Measurements from ENCODE around the gene TEX36. TPM values are rescaled to one million over a fixed set of nuclear protein-coding genes. Genes with fewer than 3 reads are reported as not detected.

The TEX36 gene
- total and polyA plus RNA-seq, 2 of the 13 experiments (the other 11 are each of a cell fraction or from before 2014, with no cell fraction given) = not detected

DNA sequence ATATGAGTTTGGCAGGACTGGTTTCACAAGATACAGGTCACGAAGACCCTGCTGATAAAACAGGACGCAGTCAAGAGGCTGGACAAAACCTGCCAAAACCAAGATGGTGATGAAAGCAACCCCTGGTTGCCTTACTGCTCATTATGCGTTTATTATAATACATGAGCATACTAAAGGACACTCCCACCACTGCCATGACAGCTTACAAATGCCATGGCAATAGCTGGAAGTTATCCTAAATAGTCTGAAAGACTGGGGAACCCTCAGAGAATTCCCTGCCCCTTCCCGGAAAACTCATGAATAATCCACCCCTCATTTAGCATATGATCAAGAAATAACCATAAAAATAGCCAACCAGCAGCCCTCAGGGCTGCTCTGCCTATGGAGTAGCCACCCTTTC is 73.1 kb downstream of the TEX36 start:
- H3K27me3 ChIP-seq (ENCODE audit: control insufficient read depth in 1 of 2, insufficient read depth in 2 of 2, low read length in 2 of 2) = peaks cover 0 to 12% of the 10 kb centered on the region in 2 experiments; a peak in 3 of 5 replicates
- no peaks in the 10 kb centered on the region for H3K4me1 ChIP-seq (ENCODE audit: insufficient read depth, low read length)
- H3K79me2 ChIP-seq (ENCODE audit: insufficient read depth, low read length) = no peaks in the 10 kb centered on the region
- intact Hi-C loops (cut with micrococcal nuclease; ENCODE audit: unreplicated experiment) = no loop called here
- no peak overlapping the region for H3K27ac ChIP-seq (ENCODE audit: extremely low read length, insufficient read depth, low read length)
- no peak overlapping the region for H3K4me2 ChIP-seq (ENCODE audit: low read depth, low read length)
- no TSS peak for BruUV-seq (replicated peaks)
- H3K36me3 ChIP-seq (replicated peaks in 1 of 2; ENCODE audit: control insufficient read depth in 1 of 2, insufficient read depth in 2 of 2, low read length in 2 of 2) = no peaks in the 10 kb centered on the region
- DNase-seq (ENCODE audit: low spot score) (no peak), ATAC-seq (no peak), FAIRE-seq (no peak)
- no peak overlapping the region for H3K9ac ChIP-seq (ENCODE audit: insufficient read depth, low read depth, low read length)
- TF ChIP-seq, protein P1, sequence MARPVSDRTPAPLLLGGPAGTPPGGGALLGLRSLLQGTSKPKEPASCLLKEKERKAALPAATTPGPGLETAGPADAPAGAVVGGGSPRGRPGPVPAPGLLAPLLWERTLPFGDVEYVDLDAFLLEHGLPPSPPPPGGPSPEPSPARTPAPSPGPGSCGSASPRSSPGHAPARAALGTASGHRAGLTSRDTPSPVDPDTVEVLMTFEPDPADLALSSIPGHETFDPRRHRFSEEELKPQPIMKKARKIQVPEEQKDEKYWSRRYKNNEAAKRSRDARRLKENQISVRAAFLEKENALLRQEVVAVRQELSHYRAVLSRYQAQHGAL (CRISPR knock-in tag; IDR thresholded peaks at IDR 0.05; ENCODE audit: not compliant biosample characterization) = no peak
- no peak for TF ChIP-seq HNRNPUL1 (IDR thresholded peaks at IDR 0.05; ENCODE audit: low read depth, low read length)
- no peak for TF ChIP-seq ARNTL (CRISPR knock-in tag; IDR thresholded peaks at IDR 0.05)
- TF ChIP-seq ZNF75D (CRISPR knock-in tag; IDR thresholded peaks at IDR 0.05; ENCODE audit: borderline replicate concordance) = no peak
- TF ChIP-seq KAT2B (IDR thresholded peaks at IDR 0.05; ENCODE audit: borderline replicate concordance, low read depth, low read length) = no peak
- POLR2A ChIA-PET = no interaction called here
- in situ Hi-C loops (cut with HindIII; ENCODE audit: extremely low pct_ligation_motif_present, low pct_unique_long_range_greater_than_20kb) = no loop called here
- WGBS (ENCODE audit: low lambda C conversion rate) = 0% methylated on average over 4 of the region's 4 CpGs
- CTCF ChIA-PET (ENCODE audit: low intra/inter-chr PET ratio, low total read pairs) = no interaction called here
- H3K9me3 ChIP-seq (ENCODE audit: low read length) = no peaks in the 10 kb centered on the region
- no peak overlapping the region for H3K4me3 ChIP-seq (replicated peaks in 1 of 3; ENCODE audit: insufficient read depth in 1 of 3, low read depth in 2 of 3, low read length in 3 of 3)
- H2AFZ ChIP-seq (ENCODE audit: low read length) = no peak overlapping the region
- H4K20me1 ChIP-seq (ENCODE audit: insufficient read depth, low read length) = no peaks in the 10 kb centered on the region

DNA sequence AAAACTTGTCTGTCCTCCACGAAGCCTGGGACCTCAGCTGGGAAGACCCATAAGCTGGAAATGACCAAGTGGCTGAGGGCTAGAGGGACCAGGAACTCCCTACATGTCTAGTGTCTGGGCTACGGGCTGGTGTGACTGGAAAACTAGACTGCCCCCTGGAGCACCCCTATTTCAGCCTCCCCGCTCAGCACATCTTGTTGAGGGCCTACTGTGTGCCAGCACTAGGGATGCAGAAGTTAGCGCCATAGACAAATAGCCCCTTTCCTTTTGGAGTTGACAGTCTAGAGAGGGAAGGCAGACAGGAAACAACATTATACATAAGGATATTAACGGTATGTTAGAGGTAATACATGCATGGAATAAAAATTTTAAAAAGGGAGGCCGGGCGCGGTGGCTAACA is 74.5 kb downstream of the TEX36 start:
- ChIA-PET POLR2A (no interaction called here), CTCF (ENCODE audit: low intra/inter-chr PET ratio, low total read pairs) (no interaction called here)
- no peaks in the 10 kb centered on the region for H3K4me1 ChIP-seq (ENCODE audit: insufficient read depth, low read length)
- no peak for FAIRE-seq
- no peak overlapping the region for H2AFZ ChIP-seq (ENCODE audit: low read length)
- no peak overlapping the region for H3K4me3 ChIP-seq (replicated peaks in 1 of 3; ENCODE audit: insufficient read depth in 1 of 3, low read depth in 2 of 3, low read length in 3 of 3)
- no peak for TF ChIP-seq NR2C2 (CRISPR knock-in tag; IDR thresholded peaks at IDR 0.05; ENCODE audit: borderline replicate concordance)
- TF ChIP-seq, protein P2, sequence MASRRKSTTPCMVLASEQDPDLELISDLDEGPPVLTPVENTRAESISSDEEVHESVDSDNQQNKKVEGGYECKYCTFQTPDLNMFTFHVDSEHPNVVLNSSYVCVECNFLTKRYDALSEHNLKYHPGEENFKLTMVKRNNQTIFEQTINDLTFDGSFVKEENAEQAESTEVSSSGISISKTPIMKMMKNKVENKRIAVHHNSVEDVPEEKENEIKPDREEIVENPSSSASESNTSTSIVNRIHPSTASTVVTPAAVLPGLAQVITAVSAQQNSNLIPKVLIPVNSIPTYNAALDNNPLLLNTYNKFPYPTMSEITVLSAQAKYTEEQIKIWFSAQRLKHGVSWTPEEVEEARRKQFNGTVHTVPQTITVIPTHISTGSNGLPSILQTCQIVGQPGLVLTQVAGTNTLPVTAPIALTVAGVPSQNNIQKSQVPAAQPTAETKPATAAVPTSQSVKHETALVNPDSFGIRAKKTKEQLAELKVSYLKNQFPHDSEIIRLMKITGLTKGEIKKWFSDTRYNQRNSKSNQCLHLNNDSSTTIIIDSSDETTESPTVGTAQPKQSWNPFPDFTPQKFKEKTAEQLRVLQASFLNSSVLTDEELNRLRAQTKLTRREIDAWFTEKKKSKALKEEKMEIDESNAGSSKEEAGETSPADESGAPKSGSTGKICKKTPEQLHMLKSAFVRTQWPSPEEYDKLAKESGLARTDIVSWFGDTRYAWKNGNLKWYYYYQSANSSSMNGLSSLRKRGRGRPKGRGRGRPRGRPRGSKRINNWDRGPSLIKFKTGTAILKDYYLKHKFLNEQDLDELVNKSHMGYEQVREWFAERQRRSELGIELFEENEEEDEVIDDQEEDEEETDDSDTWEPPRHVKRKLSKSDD (CRISPR knock-in tag; IDR thresholded peaks at IDR 0.05; ENCODE audit: low read depth) = no peak
- TF ChIP-seq NRL (CRISPR knock-in tag; IDR thresholded peaks at IDR 0.05; ENCODE audit: borderline replicate concordance) = no peak
- TF ChIP-seq RFX3 (CRISPR knock-in tag; IDR thresholded peaks at IDR 0.05) = no peak
- no peak for DNase-seq (ENCODE audit: low spot score)
- BruUV-seq (replicated peaks) = no TSS peak
- no peak overlapping the region for H3K27ac ChIP-seq (ENCODE audit: extremely low read length, insufficient read depth, low read length)
- H3K27me3 ChIP-seq (ENCODE audit: control insufficient read depth in 1 of 2, insufficient read depth in 2 of 2, low read length in 2 of 2) = peaks cover 0 to 19% of the 10 kb centered on the region in 2 experiments; a peak in 3 of 5 replicates
- H3K4me2 ChIP-seq (ENCODE audit: low read depth, low read length) = no peak overlapping the region
- in situ Hi-C loops (cut with HindIII; ENCODE audit: extremely low pct_ligation_motif_present, low pct_unique_long_range_greater_than_20kb) (no loop called here), intact Hi-C loops (cut with micrococcal nuclease; ENCODE audit: unreplicated experiment) (no loop called here)
- H3K9ac ChIP-seq (ENCODE audit: insufficient read depth, low read depth, low read length) = no peak overlapping the region
- no peak for ATAC-seq
- no peaks in the 10 kb centered on the region for H4K20me1 ChIP-seq (ENCODE audit: insufficient read depth, low read length)
- WGBS (ENCODE audit: low lambda C conversion rate) = 54% methylated on average over 7 of the region's 8 CpGs
- H3K9me3 ChIP-seq (ENCODE audit: low read length) = no peaks in the 10 kb centered on the region
- no peaks in the 10 kb centered on the region for H3K36me3 ChIP-seq (replicated peaks in 1 of 2; ENCODE audit: control insufficient read depth in 1 of 2, insufficient read depth in 2 of 2, low read length in 2 of 2)
- H3K79me2 ChIP-seq (ENCODE audit: insufficient read depth, low read length) = no peaks in the 10 kb centered on the region

All from HepG2 (cell line).